HUES6 (cell line): ENCODE data around the gene TENM4.

Source experiments
- H3K27ac ChIP-seq: 2 replicates; pipeline ENCODE4 v1.7.0; 2013; ENCODE audit warnings: low read depth, mild to moderate bottlenecking, low read length, inconsistent platforms
- H3K27me3 ChIP-seq: 2 replicates; pipeline ENCODE4 v1.6.1; 2013; ENCODE audit warnings: low read length; ENCODE audit not compliant: control insufficient read depth, insufficient read depth
- H3K36me3 ChIP-seq: 2 replicates; pipeline ENCODE4 v1.6.1; 2013; ENCODE audit warnings: low read length; ENCODE audit not compliant: control insufficient read depth, insufficient read depth
- H3K4me1 ChIP-seq: 2 replicates; pipeline ENCODE4 v1.6.1; 2013; ENCODE audit warnings: low read length; ENCODE audit not compliant: control insufficient read depth, insufficient read depth
- H3K4me3 ChIP-seq: 2 replicates; pipeline ENCODE4 v1.5.1; 2013; ENCODE audit warnings: low read depth, low read length
- H3K9ac ChIP-seq: one replicate; pipeline ENCODE4 v1.6.1; 2013; ENCODE audit warnings: mild to moderate bottlenecking, low read length
- H3K9me3 ChIP-seq: 2 replicates; pipeline ENCODE4 v1.6.1; 2013; ENCODE audit warnings: low read depth, low read length; ENCODE audit not compliant: control insufficient read depth, insufficient read depth

The TENM4 gene

DNA sequence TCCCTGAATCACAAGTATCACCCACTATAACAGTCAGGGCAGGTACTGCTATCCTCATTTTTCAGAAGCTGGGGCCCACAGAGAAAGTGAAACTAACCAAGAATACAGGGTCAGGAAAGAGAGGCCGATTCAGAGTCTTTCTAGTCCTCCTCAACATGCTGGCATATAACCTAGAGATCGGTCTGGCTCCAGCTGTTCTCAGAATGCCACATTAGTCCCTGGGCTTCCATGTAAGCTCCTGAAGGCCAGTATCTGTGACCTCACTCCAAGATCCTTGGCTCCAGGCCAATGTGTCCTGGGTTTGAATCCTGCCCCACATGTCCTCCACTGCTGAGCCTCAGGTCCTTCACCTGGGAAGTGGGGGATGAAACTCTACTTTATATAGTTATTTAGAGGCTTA is 50.4 kb downstream of the TENM4 start:
- H3K9ac ChIP-seq: no peak overlapping the region
- H3K4me1 ChIP-seq: peaks cover 35% of the 10 kb centered on the region
- no peaks in the 10 kb centered on the region for H3K9me3 ChIP-seq
- no peaks in the 10 kb centered on the region for H3K27me3 ChIP-seq
- H3K36me3 ChIP-seq: no peaks in the 10 kb centered on the region
- no peak overlapping the region for H3K27ac ChIP-seq
- H3K4me3 ChIP-seq: no peak overlapping the region

GRCh38 chr11:79388201-79388600 is 52.6 kb downstream of the TENM4 start:
- Histone ChIP-seq H3K4me3 (no peak overlapping the region), H3K27ac (no peak overlapping the region), H3K4me1 (peaks cover 14% of the 10 kb centered on the region), H3K27me3 (no peaks in the 10 kb centered on the region), H3K9ac (no peak overlapping the region), H3K9me3 (no peaks in the 10 kb centered on the region), H3K36me3 (no peaks in the 10 kb centered on the region)

GRCh38 chr11:79383874-79384273 is 57.0 kb downstream of the TENM4 start:
- Histone ChIP-seq H3K27ac (no peak overlapping the region), H3K27me3 (no peaks in the 10 kb centered on the region), H3K4me3 (no peak overlapping the region), H3K9me3 (no peaks in the 10 kb centered on the region), H3K4me1 (peaks cover 7% of the 10 kb centered on the region), H3K9ac (no peak overlapping the region), H3K36me3 (no peaks in the 10 kb centered on the region)

DNA sequence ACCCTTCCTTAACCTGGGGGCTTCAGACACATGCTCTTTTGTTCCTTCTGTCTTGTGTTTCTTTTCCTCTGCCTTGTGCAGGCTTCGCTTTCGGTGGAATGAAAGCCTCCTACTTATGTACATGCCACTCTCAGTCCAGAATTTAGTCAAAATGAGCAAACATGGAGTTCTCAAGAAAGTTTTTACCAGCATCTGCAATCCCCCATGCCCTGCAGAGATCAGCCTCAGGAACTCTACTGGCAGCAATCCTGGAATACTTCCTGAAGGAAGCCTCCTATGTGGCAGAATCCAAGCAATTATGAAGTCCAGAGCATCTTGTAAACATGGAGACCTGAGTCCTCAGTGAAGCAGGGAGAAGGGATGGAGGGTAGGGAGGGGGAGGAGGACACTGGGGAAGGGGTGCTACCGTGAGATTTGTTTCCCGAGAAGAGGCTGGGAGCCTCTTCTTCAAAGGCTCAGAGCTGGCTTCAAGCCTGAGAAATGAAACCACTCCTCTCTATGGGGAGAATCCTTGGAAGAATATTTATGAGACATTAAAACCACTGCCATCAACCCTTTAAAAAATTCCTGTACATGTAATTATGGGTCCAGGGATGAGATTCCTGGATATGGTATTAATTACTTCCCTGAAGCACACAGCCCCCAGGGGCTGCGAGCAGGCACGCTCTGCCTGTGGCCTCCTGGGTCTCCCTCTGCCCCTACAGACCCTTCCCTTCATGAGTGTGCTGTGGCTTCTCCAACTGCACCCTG is 58.4 kb downstream of the TENM4 start:
- no peaks in the 10 kb centered on the region for H3K27me3 ChIP-seq
- H3K27ac ChIP-seq: no peak overlapping the region
- H3K36me3 ChIP-seq: no peaks in the 10 kb centered on the region
- no peak overlapping the region for H3K9ac ChIP-seq
- H3K9me3 ChIP-seq: no peaks in the 10 kb centered on the region
- peaks cover 8% of the 10 kb centered on the region for H3K4me1 ChIP-seq
- H3K4me3 ChIP-seq: no peak overlapping the region

GRCh38 chr11:79381036-79381435 is 59.8 kb downstream of the TENM4 start:
- no peak overlapping the region for H3K9ac ChIP-seq
- H3K4me1 ChIP-seq: peaks cover 17% of the 10 kb centered on the region
- H3K27me3 ChIP-seq: no peaks in the 10 kb centered on the region
- H3K4me3 ChIP-seq: no peak overlapping the region
- no peak overlapping the region for H3K27ac ChIP-seq
- peaks cover 6% of the 10 kb centered on the region for H3K9me3 ChIP-seq
- no peaks in the 10 kb centered on the region for H3K36me3 ChIP-seq

DNA sequence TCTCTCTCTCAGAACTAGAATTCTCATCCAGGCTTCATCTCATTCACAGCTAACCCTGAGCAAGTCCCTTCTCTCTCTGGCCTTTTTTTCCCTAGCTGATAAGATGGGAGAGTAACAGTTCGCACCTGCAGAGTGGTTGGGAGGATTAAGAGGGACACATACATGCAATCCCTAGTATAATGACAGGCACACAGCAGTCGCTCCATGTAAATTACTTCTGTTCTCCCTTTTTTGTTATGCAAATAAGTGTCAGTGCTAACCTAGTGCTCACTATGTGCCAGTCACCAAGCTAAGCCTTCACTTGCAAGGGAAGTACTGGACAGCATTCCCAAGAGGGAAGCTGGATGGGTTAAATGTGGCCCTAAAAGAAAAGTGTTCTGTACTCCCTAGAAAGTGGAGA is 63.4 kb downstream of the TENM4 start:
- Histone ChIP-seq H3K36me3 (no peaks in the 10 kb centered on the region), H3K27ac (no peak overlapping the region), H3K9ac (no peak overlapping the region), H3K4me3 (no peak overlapping the region), H3K4me1 (peaks cover 38% of the 10 kb centered on the region), H3K9me3 (peaks cover 6% of the 10 kb centered on the region), H3K27me3 (no peaks in the 10 kb centered on the region)

DNA sequence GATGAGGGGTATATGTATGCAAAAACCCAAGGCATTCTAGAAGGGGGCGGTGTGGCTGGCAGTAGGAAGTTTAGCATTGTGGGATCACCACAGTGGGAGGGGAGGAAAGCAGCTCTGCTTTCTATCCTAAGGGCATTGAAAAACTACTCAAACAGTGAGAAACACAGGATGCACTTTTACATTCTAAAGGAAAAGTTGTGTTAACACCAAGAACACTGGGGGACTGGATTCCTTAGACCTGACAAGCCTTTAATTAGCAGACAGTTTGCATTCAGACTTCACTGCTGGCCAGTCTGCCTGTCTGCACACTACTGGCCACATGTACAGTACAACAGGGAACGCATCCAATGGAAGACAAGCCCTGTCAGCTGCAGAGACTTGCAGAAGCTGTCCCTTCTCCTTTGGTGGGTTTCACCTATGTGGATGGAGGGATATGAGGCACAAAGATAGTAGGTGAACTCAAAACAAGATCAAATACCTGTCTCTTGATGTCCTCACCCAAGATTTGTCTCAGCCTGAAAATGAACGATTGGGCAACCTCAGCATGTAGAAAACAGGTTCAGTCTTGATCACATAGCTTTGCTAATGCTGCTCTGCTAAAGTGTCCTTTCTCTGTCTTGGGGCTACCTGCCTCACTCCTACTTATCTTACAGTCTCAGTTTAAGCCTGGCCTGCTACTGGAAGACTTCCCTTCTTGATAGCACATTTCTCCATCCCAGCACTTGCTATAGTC is 64.8 kb downstream of the TENM4 start:
- peak overlapping the region; percentile 0; the same call in 1 of the 2 replicates for H3K4me3 ChIP-seq
- H3K27me3 ChIP-seq: no peaks in the 10 kb centered on the region
- H3K36me3 ChIP-seq: no peaks in the 10 kb centered on the region
- peaks cover 48% of the 10 kb centered on the region for H3K4me1 ChIP-seq
- H3K27ac ChIP-seq: peak overlapping the region; percentile 27; the same call in 1 of the 2 replicates
- peak overlapping the region; percentile 43 for H3K9ac ChIP-seq
- peaks cover 6% of the 10 kb centered on the region for H3K9me3 ChIP-seq

- Histone ChIP-seq H3K4me1 (peaks cover 47% of the 10 kb centered on the region), H3K9ac (no peak overlapping the region), H3K4me3 (no peak overlapping the region), H3K9me3 (peaks cover 6% of the 10 kb centered on the region), H3K36me3 (no peaks in the 10 kb centered on the region), H3K27me3 (no peaks in the 10 kb centered on the region), H3K27ac (no peak overlapping the region; the same call in 1 of the 2 replicates)
Observed at GRCh38 chr11:79374727-79375126, 66.1 kb downstream of the TENM4 start.

- H3K4me1 ChIP-seq: peaks cover 44% of the 10 kb centered on the region
- no peak overlapping the region for H3K4me3 ChIP-seq
- no peaks in the 10 kb centered on the region for H3K27me3 ChIP-seq
- H3K9me3 ChIP-seq: peaks cover under 1% of the 10 kb centered on the region; the same call in 1 of the 2 replicates
- no peaks in the 10 kb centered on the region for H3K36me3 ChIP-seq
- H3K27ac ChIP-seq: peak overlapping the region; percentile 26; the same call in 1 of the 2 replicates
- H3K9ac ChIP-seq: no peak overlapping the region
Observed at GRCh38 chr11:79371724-79372123, 69.1 kb downstream of the TENM4 start.

DNA sequence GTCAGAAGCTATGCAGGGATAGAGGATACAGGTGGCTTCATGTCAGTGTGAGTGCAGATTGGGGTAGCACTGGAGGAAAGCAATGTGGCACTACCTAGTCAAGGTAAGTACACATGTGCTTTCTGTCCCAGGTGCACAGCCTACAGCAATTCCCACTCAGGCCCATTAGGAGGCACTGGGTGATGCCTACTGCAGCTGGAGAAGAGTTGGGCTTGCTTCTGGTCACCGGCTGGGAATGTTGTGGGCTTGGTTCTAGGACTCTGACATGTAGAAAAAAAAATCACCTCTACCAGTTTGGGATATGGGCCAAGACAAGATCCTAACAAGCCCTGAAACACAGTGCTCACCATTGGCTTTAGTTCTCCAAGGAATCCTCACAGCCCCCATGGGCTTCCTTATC is 69.7 kb downstream of the TENM4 start:
- peaks cover 39% of the 10 kb centered on the region for H3K4me1 ChIP-seq
- H3K9me3 ChIP-seq: no peaks in the 10 kb centered on the region
- no peak overlapping the region for H3K4me3 ChIP-seq
- H3K27me3 ChIP-seq: no peaks in the 10 kb centered on the region
- H3K9ac ChIP-seq: no peak overlapping the region
- peak overlapping the region; percentile 26; the same call in 1 of the 2 replicates for H3K27ac ChIP-seq
- H3K36me3 ChIP-seq: no peaks in the 10 kb centered on the region

- Histone ChIP-seq H3K9me3 (no peaks in the 10 kb centered on the region), H3K27me3 (no peaks in the 10 kb centered on the region), H3K27ac (no peak overlapping the region), H3K4me3 (no peak overlapping the region), H3K4me1 (peaks cover 28% of the 10 kb centered on the region), H3K9ac (no peak overlapping the region), H3K36me3 (no peaks in the 10 kb centered on the region)
Observed at GRCh38 chr11:79369055-79369454, 71.8 kb downstream of the TENM4 start.
